ENCODE results near the gene UTP11.

The UTP11 gene

GRCh38 chr1:38050397-38051078 is 38.0 kb downstream of the UTP11 start:
- no peak overlapping the region for H3K4me3 ChIP-seq (ENCODE audit: low read depth, low read length)
- TF ChIP-seq, protein P1, sequence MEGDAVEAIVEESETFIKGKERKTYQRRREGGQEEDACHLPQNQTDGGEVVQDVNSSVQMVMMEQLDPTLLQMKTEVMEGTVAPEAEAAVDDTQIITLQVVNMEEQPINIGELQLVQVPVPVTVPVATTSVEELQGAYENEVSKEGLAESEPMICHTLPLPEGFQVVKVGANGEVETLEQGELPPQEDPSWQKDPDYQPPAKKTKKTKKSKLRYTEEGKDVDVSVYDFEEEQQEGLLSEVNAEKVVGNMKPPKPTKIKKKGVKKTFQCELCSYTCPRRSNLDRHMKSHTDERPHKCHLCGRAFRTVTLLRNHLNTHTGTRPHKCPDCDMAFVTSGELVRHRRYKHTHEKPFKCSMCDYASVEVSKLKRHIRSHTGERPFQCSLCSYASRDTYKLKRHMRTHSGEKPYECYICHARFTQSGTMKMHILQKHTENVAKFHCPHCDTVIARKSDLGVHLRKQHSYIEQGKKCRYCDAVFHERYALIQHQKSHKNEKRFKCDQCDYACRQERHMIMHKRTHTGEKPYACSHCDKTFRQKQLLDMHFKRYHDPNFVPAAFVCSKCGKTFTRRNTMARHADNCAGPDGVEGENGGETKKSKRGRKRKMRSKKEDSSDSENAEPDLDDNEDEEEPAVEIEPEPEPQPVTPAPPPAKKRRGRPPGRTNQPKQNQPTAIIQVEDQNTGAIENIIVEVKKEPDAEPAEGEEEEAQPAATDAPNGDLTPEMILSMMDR (IDR thresholded peaks at IDR 0.05; ENCODE audit: borderline replicate concordance, insufficient read depth, low read depth, low read length): no peak

DNA sequence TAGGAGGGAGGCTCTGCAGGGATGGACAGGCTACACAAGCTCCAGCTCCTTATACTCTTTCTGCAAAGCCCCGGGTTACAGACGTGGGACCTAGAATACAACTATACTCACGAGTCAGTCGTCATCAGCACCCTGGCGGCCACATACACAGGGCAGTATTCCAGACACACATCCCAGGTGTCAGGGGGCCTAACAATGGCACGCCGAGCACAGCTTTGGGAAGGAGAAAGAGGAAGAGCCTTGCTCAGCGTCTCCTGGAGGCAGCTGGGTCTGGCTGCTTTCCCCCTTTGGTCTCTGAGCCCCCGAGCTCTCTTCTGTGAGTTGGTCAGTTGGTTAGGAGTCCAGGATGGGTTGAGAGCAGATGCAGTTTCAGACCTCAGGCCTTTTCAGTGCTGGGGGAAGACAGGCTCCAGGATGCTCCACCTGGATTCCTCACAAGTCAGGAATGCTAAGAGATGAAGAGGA is 38.6 kb downstream of the UTP11 start:
- H3K4me3 ChIP-seq (ENCODE audit: low read depth, low read length): no peak overlapping the region
- TF ChIP-seq, protein P1 (IDR thresholded peaks at IDR 0.05; ENCODE audit: borderline replicate concordance, insufficient read depth, low read depth, low read length): no peak

- TF ChIP-seq, protein P1 (IDR thresholded peaks at IDR 0.05; ENCODE audit: borderline replicate concordance, insufficient read depth, low read depth, low read length): no peak
- no peak overlapping the region for H3K4me3 ChIP-seq (ENCODE audit: low read depth, low read length)
Observed at GRCh38 chr1:38052750-38053415, 40.3 kb downstream of the UTP11 start.

DNA sequence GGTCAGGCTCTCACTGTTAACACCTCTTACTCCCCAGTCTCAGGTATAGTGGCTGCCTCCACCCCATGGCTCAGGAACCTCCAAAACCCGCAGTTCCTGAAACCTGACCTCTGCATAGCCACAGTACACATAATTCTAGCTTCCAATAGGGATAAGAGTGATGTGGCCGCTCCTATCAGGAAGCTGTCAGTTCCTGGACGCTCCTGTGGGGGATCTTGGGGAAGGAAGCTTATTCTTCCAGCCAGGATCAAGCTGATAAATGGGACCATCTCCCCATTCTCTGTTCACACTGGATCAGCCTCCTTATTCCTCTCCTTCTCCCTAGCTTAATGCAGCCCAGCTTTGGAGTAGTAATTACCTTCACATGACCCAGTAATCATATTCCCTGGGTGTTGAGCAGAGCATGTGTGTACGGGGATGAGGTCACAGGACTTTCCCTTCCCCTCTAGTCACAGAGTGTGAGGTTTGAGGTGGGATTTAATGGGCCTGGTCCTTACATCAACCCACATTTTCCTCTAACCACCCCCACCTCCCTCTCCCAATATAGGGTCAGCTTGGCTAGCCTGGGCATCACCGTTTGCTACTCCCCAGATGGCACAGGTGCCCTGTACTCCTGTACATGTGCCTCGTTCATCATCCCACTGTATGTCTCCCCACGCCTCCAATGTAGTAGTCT is 41.0 kb downstream of the UTP11 start:
- TF ChIP-seq, protein P1 (IDR thresholded peaks at IDR 0.05; ENCODE audit: borderline replicate concordance, insufficient read depth, low read depth, low read length): no peak
- H3K4me3 ChIP-seq (ENCODE audit: low read depth, low read length): no peak overlapping the region

DNA sequence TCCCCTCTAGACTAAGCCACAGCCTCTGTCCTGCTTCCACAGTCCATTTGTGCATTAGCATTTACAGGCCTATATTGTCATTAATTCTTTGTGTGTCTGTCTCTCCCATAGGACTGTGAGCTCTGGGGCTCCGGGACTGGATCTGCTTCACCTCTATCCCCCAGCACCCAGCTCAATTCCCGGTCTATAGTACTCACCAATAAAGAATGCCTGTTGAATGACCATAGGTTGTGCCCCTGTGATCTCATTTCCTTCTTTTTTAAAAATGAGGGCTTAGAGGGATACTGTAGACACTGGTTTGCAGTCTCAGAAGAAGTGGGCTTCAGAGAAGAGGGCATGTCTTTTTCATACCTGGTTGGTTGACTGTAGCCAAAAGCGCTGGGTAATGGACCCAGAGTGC is 42.9 kb downstream of the UTP11 start:
- no peak overlapping the region for H3K4me3 ChIP-seq (ENCODE audit: low read depth, low read length)
- TF ChIP-seq, protein P1 (IDR thresholded peaks at IDR 0.05; ENCODE audit: borderline replicate concordance, insufficient read depth, low read depth, low read length): no peak

DNA sequence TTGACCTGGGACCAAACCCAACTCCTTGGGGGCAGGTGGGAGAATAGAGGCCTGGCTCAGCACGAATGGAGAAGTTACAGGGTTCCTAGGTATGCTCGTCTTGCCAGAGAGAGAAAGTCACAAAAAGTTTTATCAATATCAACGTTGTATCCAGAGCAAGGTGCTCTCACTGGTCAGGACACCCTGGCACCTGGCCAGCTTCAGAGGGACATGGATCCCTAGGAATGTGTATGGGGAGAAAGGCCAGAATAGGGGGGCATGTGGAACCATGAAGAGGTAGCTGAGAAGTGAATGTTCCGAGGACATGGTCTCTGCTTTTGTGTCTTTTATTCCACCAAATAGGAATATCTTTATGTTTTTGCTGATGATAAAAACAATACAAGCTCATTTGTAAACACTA is 43.4 kb downstream of the UTP11 start:
- H3K4me3 ChIP-seq (ENCODE audit: low read depth, low read length): no peak overlapping the region
- TF ChIP-seq, protein P1 (IDR thresholded peaks at IDR 0.05; ENCODE audit: borderline replicate concordance, insufficient read depth, low read depth, low read length): no peak
